Loucy (cell line): Measurements from ENCODE around the gene ATF6.

Experiments
- EZH2phosphoT487 ChIP-seq: fragments of 200-600 bp; IDR thresholded peaks from 2 replicates; pipeline ENCODE4 v1.6.1; 2018; ENCODE audit warnings: antibody characterized with exemption, mild to moderate bottlenecking, moderate library complexity, borderline replicate concordance
- TF ChIP-seq, protein P1 (sequence below): fragments of 200-600 bp; sonication (generic); conservative IDR thresholded peaks from 2 replicates; pipeline ENCODE4 v1.5.1; 2014; ENCODE audit warnings: mild to moderate bottlenecking, antibody characterized with exemption, low read length

DNA sequence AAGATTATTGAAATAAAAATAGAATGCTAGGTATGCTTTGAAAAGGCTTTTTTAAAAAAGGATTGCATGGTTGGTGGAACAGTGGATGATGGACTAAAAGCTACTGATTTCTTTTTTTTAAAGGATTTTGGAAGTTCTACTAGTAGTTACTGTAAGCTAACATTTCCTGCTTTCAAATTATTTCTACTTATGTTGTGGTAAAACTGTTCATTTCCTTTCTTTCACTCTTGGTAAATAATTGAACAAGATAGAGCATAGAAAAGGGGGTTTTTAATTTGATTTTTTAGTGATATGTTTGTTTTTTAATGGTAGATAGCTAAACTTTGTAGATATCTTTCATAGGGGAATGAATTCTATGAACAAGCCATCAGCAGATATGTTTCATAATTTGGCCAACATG is 153.1 kb downstream of the ATF6 start:
- TF ChIP-seq, protein P1, sequence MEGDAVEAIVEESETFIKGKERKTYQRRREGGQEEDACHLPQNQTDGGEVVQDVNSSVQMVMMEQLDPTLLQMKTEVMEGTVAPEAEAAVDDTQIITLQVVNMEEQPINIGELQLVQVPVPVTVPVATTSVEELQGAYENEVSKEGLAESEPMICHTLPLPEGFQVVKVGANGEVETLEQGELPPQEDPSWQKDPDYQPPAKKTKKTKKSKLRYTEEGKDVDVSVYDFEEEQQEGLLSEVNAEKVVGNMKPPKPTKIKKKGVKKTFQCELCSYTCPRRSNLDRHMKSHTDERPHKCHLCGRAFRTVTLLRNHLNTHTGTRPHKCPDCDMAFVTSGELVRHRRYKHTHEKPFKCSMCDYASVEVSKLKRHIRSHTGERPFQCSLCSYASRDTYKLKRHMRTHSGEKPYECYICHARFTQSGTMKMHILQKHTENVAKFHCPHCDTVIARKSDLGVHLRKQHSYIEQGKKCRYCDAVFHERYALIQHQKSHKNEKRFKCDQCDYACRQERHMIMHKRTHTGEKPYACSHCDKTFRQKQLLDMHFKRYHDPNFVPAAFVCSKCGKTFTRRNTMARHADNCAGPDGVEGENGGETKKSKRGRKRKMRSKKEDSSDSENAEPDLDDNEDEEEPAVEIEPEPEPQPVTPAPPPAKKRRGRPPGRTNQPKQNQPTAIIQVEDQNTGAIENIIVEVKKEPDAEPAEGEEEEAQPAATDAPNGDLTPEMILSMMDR = no peak
- TF ChIP-seq EZH2phosphoT487 = no peak
